ENCODE measurements around the gene GALNS. TPM values are rescaled to one million over a fixed set of nuclear protein-coding genes. Genes with fewer than 3 reads are reported as not detected.
"Not testable (repeated sequence)": the region's sequence is repeated elsewhere in the genome, so short reads cannot be mapped to it uniquely, and the experiment has no call there.

GALNS gene
- polyA plus RNA-seq, 2 of the 4 experiments (the other 2 are of a cell fraction): 7.0 to 31.2 TPM

DNA sequence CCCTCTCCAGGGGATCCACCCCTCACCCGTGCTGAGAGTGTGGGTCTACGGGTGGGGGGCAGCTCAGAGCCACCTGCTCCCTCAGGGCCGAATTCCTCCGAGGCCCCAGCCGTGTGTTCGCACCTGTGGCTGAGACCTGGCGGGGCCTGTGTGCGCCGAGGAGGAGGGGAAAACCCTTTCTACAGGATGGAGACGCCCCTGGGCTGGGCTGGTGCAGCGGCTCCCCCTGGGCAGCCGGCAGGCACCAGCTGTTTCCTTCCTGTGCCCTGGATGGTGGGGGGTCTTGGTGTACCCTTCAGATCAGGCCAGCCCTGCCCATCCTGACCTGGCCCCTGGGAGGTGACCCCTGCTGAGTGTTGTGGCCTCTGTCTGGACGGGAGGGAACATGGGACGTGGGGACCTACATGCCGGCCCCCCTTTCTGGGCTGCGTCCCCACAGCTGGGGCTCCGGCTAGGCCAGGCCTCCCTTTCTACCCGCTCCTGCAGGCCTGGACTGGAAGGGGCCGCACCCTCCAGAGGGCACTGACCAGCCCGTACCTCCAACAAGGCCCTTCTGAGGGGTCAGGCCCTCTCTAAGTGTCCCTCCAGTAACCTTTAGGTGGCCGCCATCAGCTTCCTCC, 38.0 kb upstream of the GALNS start:
- TF ChIP-seq RCOR1 (IDR thresholded peaks at IDR 0.05; ENCODE audit: low read depth, low read length): no peak
- no peak for TF ChIP-seq ZNF302 (CRISPR knock-in tag; IDR thresholded peaks at IDR 0.05)
- TF ChIP-seq MAZ (IDR thresholded peaks at IDR 0.05; ENCODE audit: borderline replicate concordance, low read depth, low read length): no peak
- no peak for TF ChIP-seq JUNB (IDR thresholded peaks at IDR 0.05)
- TF ChIP-seq, protein P1, sequence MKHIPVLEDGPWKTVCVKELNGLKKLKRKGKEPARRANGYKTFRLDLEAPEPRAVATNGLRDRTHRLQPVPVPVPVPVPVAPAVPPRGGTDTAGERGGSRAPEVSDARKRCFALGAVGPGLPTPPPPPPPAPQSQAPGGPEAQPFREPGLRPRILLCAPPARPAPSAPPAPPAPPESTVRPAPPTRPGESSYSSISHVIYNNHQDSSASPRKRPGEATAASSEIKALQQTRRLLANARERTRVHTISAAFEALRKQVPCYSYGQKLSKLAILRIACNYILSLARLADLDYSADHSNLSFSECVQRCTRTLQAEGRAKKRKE (CRISPR knock-in tag; IDR thresholded peaks at IDR 0.05; ENCODE audit: low read depth): no peak
- no peak for TF ChIP-seq ESRRA (IDR thresholded peaks at IDR 0.05; ENCODE audit: borderline replicate concordance, low read length)
- TF ChIP-seq, protein P2, sequence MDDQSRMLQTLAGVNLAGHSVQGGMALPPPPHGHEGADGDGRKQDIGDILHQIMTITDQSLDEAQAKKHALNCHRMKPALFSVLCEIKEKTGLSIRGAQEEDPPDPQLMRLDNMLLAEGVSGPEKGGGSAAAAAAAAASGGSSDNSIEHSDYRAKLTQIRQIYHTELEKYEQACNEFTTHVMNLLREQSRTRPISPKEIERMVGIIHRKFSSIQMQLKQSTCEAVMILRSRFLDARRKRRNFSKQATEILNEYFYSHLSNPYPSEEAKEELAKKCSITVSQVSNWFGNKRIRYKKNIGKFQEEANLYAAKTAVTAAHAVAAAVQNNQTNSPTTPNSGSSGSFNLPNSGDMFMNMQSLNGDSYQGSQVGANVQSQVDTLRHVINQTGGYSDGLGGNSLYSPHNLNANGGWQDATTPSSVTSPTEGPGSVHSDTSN (IDR thresholded peaks at IDR 0.05): no peak
- no peak for TF ChIP-seq HEYL (CRISPR knock-in tag; IDR thresholded peaks at IDR 0.05)
- no peak for TF ChIP-seq PHF8 (IDR thresholded peaks at IDR 0.05; ENCODE audit: borderline replicate concordance, low read depth)
- no peak for TF ChIP-seq CBX2 (IDR thresholded peaks at IDR 0.05; ENCODE audit: borderline replicate concordance, low read depth)
- no peak for TF ChIP-seq EHMT2 (IDR thresholded peaks at IDR 0.05; ENCODE audit: low read depth)
- TF ChIP-seq FOXS1 (CRISPR knock-in tag; IDR thresholded peaks at IDR 0.05): no peak
- TF ChIP-seq JUN (IDR thresholded peaks at IDR 0.05): no peak
- no peak for TF ChIP-seq KDM1A (IDR thresholded peaks at IDR 0.05; ENCODE audit: low read depth)
- TF ChIP-seq, protein P3, sequence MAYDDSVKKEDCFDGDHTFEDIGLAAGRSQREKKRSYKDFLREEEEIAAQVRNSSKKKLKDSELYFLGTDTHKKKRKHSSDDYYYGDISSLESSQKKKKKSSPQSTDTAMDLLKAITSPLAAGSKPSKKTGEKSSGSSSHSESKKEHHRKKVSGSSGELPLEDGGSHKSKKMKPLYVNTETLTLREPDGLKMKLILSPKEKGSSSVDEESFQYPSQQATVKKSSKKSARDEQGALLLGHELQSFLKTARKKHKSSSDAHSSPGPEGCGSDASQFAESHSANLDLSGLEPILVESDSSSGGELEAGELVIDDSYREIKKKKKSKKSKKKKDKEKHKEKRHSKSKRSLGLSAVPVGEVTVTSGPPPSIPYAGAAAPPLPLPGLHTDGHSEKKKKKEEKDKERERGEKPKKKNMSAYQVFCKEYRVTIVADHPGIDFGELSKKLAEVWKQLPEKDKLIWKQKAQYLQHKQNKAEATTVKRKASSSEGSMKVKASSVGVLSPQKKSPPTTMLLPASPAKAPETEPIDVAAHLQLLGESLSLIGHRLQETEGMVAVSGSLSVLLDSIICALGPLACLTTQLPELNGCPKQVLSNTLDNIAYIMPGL (CRISPR knock-in tag; IDR thresholded peaks at IDR 0.05; ENCODE audit: borderline replicate concordance): no peak
- no peak for TF ChIP-seq NPAS2 (CRISPR knock-in tag; IDR thresholded peaks at IDR 0.05; ENCODE audit: borderline replicate concordance)
- TF ChIP-seq CBX8 (IDR thresholded peaks at IDR 0.05): no peak
- CTCF ChIA-PET: no interaction called here
- Histone ChIP-seq H3K9me3 (no peaks in the 10 kb centered on the region), H3K4me1 (no peaks in the 10 kb centered on the region), H3K4me3 (no peak overlapping the region), H3K4me2 (no peak overlapping the region), H3K27ac (no peak overlapping the region)
- ATAC-seq (no peak), DNase-seq (ENCODE audit: low read depth in 1 of 2, low spot score in 1 of 2) (no peak), FAIRE-seq (no peak)
- POLR2A ChIA-PET: no interaction called here
- 65% methylated on average over 6 of the region's 21 CpGs for WGBS (ENCODE audit: missing lambda C conversion rate)

DNA sequence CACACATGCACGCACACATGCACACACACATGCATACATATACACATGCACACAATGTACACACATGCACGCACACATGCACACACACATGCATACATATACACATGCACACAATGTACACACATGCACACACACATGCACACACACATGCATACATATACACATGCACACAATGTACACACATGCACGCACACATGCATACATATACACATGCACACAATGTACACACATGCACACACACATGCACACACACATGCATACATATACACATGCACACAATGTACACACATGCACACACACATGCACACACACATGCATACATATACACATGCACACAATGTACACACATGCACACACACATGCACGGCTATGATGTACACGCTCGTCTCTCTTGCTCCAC, 37.5 kb upstream of the GALNS start:
- H3K4me2 ChIP-seq; H3K27ac ChIP-seq; H3K4me3 ChIP-seq; CTCF ChIA-PET; H3K9me3 ChIP-seq; DNase-seq (ENCODE audit: low read depth in 1 of 2, low spot score in 1 of 2); H3K4me1 ChIP-seq; POLR2A ChIA-PET; ATAC-seq; FAIRE-seq: not testable (repeated sequence)
- WGBS (ENCODE audit: missing lambda C conversion rate): 94% methylated on average over 4 of the region's 6 CpGs

DNA sequence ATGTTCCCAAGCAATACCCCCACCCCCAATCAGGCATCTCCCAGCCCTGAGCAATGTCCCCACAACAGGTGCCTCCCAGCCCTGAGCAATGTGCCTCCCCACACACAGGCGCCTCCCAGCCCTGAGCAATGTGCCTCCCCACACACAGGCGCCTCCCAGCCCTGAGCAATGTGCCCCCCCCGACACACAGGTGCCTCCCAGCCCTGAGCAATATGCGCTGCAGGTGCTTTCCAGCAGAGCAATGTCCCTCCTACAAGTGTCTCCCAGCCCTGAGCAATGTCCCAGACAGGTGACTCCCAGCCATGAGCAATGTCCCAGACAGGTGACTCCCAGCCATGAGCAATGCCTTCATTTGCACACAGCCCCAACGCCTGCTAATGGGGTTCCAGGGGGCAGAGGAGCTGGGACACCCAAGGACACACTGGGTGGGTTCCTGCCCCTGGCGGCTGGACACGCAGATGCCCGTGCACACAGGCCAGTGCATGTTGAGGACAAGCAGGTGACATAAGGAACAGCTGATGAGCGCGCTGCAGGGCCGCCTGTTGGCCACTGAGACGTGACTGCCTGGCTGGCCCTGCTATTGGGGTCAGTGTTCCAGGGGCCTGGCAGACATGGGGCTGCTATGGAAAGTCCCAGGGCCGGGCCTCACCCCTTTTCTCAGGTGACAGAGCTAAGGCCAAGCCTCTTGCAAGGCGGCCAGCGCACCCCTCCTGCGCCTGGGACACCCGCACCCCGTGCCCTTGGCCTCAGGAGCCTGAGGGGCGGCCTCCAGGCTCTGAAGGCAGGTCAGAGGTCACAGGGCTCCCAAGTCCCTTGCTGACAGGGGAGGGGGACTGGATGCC, 36.6 kb upstream of the GALNS start:
- FAIRE-seq: no peak
- Histone ChIP-seq H3K4me3 (no peak overlapping the region), H3K27ac (no peak overlapping the region), H3K4me2 (no peak overlapping the region), H3K4me1 (no peaks in the 10 kb centered on the region; the same call in 2 of the 3 replicates), H3K9me3 (no peaks in the 10 kb centered on the region)
- POLR2A ChIA-PET: no interaction called here
- 50% methylated on average over 19 of the region's 19 CpGs for WGBS (ENCODE audit: missing lambda C conversion rate)
- DNase-seq (ENCODE audit: low read depth in 1 of 2, low spot score in 1 of 2): no peak
- CTCF ChIA-PET: interaction anchor here (1.2 kb wide), 1 partner anchor 14 kb away, joined by 4 read pairs; no protein-coding TSS in a partner anchor
- ATAC-seq: no peak
- TF ChIP-seq MAFK (IDR thresholded peaks at IDR 0.05; ENCODE audit: partially characterized antibody) (no peak), SMC3 (IDR thresholded peaks at IDR 0.05) (no peak), HDAC2 (IDR thresholded peaks at IDR 0.05) (no peak), ESRRA (IDR thresholded peaks at IDR 0.05; ENCODE audit: borderline replicate concordance, low read length) (no peak), RNF2 (IDR thresholded peaks at IDR 0.05; ENCODE audit: borderline replicate concordance, low read depth) (no peak), HOXB5 (CRISPR knock-in tag; IDR thresholded peaks at IDR 0.05) (no peak), TP53 (CRISPR knock-in tag; IDR thresholded peaks at IDR 0.05) (no peak), FOSL2 (IDR thresholded peaks at IDR 0.05) (no peak), FOSL2 (CRISPR knock-in tag; IDR thresholded peaks at IDR 0.05) (no peak), TFCP2L1 (CRISPR knock-in tag; IDR thresholded peaks at IDR 0.05) (no peak), FOXS1 (CRISPR knock-in tag; IDR thresholded peaks at IDR 0.05) (no peak), EHF (CRISPR knock-in tag; IDR thresholded peaks at IDR 0.05) (no peak), HOXB13 (CRISPR knock-in tag; IDR thresholded peaks at IDR 0.05; ENCODE audit: low read depth) (no peak), PHF8 (IDR thresholded peaks at IDR 0.05; ENCODE audit: borderline replicate concordance, low read depth) (no peak), FOSB (CRISPR knock-in tag; IDR thresholded peaks at IDR 0.05) (no peak), EP300 (IDR thresholded peaks at IDR 0.05) (no peak)
- TF ChIP-seq, protein P4, sequence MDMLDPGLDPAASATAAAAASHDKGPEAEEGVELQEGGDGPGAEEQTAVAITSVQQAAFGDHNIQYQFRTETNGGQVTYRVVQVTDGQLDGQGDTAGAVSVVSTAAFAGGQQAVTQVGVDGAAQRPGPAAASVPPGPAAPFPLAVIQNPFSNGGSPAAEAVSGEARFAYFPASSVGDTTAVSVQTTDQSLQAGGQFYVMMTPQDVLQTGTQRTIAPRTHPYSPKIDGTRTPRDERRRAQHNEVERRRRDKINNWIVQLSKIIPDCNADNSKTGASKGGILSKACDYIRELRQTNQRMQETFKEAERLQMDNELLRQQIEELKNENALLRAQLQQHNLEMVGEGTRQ (IDR thresholded peaks at IDR 0.05): no peak
